Adrenal gland (tissue), 12 donors: ENCODE data around the gene SERINC2. TPM values are rescaled to one million over a fixed set of nuclear protein-coding genes. Genes with fewer than 3 reads are reported as not detected.
"Not testable (repeated sequence)": the region's sequence is repeated elsewhere in the genome, so short reads cannot be mapped to it uniquely, and the experiment has no call there.

Source experiments
- DNase-seq, 7 donors: peaks; one replicate each; pipeline ENCODE4 v3.0.0-alpha.2; 2019 to 2020
- H3K27ac ChIP-seq, 5 donors: fragments of 200-600 bp; sonication (generic) in 4 of 5; 1 replicate in 3 of 5; 2 replicates in 2 of 5; pipeline versions ENCODE4 v1.5.1 to v1.8.0; 2016 to 2020; ENCODE audit warnings: mild to moderate bottlenecking in 1 of 5
- H3K27me3 ChIP-seq: fragments of 200-600 bp; 2 replicates; pipeline ENCODE4 v1.8.0; 2021
- H3K36me3 ChIP-seq, 2 donors: fragments of 200-600 bp; replicated peaks in 1 of 2; 1 replicate in 1 of 2; 2 replicates in 1 of 2; pipeline versions ENCODE4 v1.5.1 to v1.8.0; 2018 to 2022
- H3K4me1 ChIP-seq, 2 donors: fragments of 200-600 bp; replicated peaks in 1 of 2; 1 replicate in 1 of 2; 2 replicates in 1 of 2; pipeline versions ENCODE4 v1.5.1 to v1.8.0; 2018 to 2021
- H3K4me3 ChIP-seq, 4 donors: fragments of 200-600 bp; sonication (generic) in 3 of 4; one replicate each; pipeline ENCODE4 v1.5.1; 2016 to 2018
- H3K9me3 ChIP-seq, 3 donors: fragments of 200-600 bp; sonication (generic) in 1 of 3; replicated peaks in 1 of 3; 1 replicate in 2 of 3; 2 replicates in 1 of 3; pipeline versions ENCODE4 v1.5.1 to v1.8.0; 2016 to 2021
- POLR2A ChIP-seq, 2 donors: fragments of 450-650 bp; IDR thresholded peaks; one replicate each; pipeline ENCODE4 v1.6.1; 2017; ENCODE audit warnings: antibody characterized with exemption in 2 of 2, mild to moderate bottlenecking in 2 of 2, moderate library complexity in 1 of 2
- WGBS, 4 donors: extraction: QIAGEN DNeasy Blood & Tissue Kit in 2 of 4; methylation state at CpG; one replicate each; pipeline versions ENCODE4 v1.1.5 to v1.1.7; 2013 to 2017; 5-methylcytosine and 5-hydroxymethylcytosine counted together
- intact Hi-C, 2 donors: fragments of 100-400 bp; cut with DNase I; formaldehyde crosslinking; loops; one replicate each; pipeline versions ENCODE4 v1.14.1 to v1.15.0; 2022 to 2023
- polyA plus RNA-seq, 3 donors: library from polyadenylated mRNA; stranded (reverse); fragments of 200-250 nt in 2 of 3; fragments of 350-450 nt in 1 of 3; fragmentation: Illumina TruSeq in 1 of 3; extraction: RNeasy Lipid Tissue Mini Kit (QIAGEN cat#74804) in 1 of 3; gene quantifications; one replicate each; pipeline ENCODE4 v1.2.3, GENCODE V29; 2013 to 2014
- total RNA-seq, 9 donors: library from RNA; depleted of rRNA in 4 of 9; stranded (reverse); fragments of >200 nt in 4 of 9; fragments of 120-200 nt in 1 of 9; fragmentation: NEBNext Ultra II Directional in 1 of 9; extraction: Animal tissue kit (Norgen Biotek cat#: 25700) in 1 of 9; gene quantifications; one replicate each; pipeline versions ENCODE4 v1.1.0 to v1.2.4, GENCODE V29; 2013 to 2023
- TF ChIP-seq, protein P1 (sequence below), 6 experiments: fragments of 450-650 bp in 4 of 6; fragments of 200-600 bp in 2 of 6; sonication (generic) in 1 of 6; IDR thresholded peaks; 1 replicate in 5 of 6; 2 replicates in 1 of 6; pipeline versions ENCODE4 v1.5.1 to v1.8.0; 2016 to 2021; ENCODE audit warnings: antibody characterized with exemption in 6 of 6, mild to moderate bottlenecking in 2 of 6, moderate library complexity in 1 of 6
- donor health status: healthy with polysubstance abuse.
- donor health status: Bipolar disorder and iron deficiency.
- donor health status: DM: yes; HTN: yes; CAD: no.
- donor health status: DM: no; HTN: no; CAD: no.
- donor health status: DM: no; HTN: no; CAD: no.
- donor health status: DM: yes; HTN: yes; CAD: no.

Gene SERINC2
- total and polyA plus RNA-seq, 12 donors, result 0.94 to 35.8 (median 19.2) TPM

DNA sequence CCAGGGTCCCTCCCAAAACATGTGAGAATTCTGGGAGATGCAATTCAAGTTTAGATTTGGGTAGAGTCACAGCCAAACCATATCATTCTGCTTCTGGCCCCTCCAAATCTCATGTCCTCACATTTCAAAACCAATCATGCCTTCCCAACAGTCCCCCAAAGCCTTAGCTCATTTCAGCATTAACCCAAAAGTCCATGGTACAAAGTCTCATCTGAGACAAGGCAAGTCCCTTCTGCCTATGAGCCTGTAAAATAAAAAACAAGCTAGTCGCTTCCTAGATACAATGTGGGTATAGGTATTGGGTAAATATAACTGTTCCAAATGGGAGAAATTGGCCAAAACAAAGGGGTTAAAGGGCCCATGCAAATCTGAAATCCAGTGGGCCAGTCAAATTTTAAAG, 59.7 kb downstream of the SERINC2 start:
- intact Hi-C loops, H3K27ac ChIP-seq, H3K4me3 ChIP-seq, DNase-seq, H3K36me3 ChIP-seq, H3K9me3 ChIP-seq, H3K4me1 ChIP-seq, H3K27me3 ChIP-seq: not testable (repeated sequence)
- WGBS, 4 donors, result 79 to 91% (median 88%) methylated on average over 1 of the region's 1 CpG

DNA sequence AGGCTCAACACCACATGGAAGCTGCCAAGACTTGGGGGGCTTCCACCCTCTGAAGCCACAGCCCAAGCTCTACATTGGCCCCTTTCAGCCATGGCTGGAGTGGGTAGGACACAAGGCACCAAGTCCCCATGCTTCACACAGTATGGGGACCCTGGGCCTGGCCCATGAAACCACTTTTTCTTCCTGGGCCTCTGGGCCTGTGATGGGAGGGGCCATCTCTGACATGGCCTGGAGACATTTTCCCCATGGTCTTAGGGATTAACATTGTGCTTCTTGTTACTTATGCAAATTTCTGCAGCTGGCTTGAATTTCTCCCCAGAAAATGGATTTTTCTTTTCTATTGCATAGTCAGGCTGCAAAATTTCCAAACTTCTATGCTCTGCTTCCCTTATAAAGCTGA, 60.5 kb downstream of the SERINC2 start:
- DNase-seq, H3K27ac ChIP-seq, H3K4me1 ChIP-seq, intact Hi-C loops, H3K27me3 ChIP-seq, H3K36me3 ChIP-seq, H3K9me3 ChIP-seq, H3K4me3 ChIP-seq: not testable (repeated sequence)

DNA sequence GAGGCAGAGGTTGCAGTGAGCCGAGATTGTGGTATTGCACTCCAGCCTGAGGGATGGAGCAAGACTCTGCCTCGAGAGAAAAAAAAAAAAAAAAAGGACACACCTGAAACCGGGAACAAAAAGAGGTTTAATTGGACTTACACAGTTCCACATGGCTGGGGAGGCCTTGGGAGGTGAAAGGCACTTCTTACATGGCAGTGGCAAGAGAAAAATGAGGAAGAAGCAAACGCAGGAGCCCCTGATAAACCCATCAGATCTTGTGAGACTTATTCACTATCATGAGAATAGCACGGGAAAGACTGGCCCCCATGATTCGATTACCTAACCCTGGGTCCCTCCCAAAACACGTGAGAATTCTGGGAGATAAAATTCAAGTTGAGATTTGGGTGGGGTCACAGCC, 61.6 kb downstream of the SERINC2 start:
- H3K27me3 ChIP-seq, DNase-seq, H3K9me3 ChIP-seq, H3K36me3 ChIP-seq, H3K27ac ChIP-seq, H3K4me3 ChIP-seq, intact Hi-C loops, H3K4me1 ChIP-seq: not testable (repeated sequence)
- 76 to 85% (median 81%) methylated on average over 7 of the region's 7 CpGs for WGBS, 4 donors

DNA sequence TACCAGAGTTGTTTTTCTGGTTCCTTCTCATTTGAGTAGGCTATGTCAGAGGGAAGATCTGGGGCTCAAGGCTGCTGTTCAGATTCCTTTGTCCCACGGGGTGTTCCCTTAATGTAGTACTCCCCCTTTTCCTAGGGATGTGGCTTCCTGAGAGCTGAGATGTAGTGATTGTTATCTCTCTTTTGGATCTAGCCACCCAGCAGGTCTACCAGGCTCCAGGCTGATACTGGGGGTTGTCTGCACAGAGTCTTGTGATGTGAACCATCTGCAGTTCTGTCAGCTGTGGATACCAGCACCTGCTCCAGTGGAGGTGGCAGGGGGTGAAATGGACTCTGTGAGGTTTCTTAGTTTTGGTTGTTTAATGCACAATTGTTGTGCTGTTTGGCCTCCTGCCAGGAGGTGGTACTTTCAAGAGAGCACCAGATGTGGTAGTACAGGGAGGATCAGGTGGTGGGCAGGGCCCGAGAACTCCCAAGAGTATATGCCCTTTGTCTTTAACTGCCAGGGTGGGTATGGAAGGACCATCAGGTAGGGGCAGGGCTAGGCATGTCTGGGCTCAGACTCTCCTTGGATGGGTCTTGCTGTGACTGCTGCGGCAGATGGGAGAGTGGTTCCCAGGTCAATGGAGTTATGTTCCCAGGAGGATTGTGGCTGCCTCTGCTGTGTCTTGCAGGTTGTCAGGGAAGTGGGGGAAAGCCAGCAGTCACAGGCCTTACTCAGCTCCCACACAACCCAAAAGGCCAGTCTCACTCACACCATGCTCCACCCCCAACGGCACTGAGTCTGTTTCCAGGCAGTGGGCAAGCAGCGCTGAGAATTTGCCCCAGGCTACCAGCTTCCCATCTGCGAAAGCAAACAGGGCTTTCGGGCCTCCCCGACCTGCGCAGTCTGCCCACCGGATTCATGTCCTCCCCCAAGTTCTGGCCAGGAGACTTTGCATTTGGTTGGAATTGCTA, 64.2 kb downstream of the SERINC2 start:
- Histone ChIP-seq H3K36me3 (no peaks in the 10 kb centered on the region), H3K9me3 (no peaks in the 10 kb centered on the region), H3K27ac (no peak overlapping the region), H3K27me3 (no peaks in the 10 kb centered on the region), H3K4me3 (no peak overlapping the region), H3K4me1 (no peaks in the 10 kb centered on the region)
- no peak for DNase-seq
- WGBS, 4 donors, result 76 to 88% (median 83%) methylated on average over 9 to 10 of the region's 10 CpGs
- TF ChIP-seq, protein P1, sequence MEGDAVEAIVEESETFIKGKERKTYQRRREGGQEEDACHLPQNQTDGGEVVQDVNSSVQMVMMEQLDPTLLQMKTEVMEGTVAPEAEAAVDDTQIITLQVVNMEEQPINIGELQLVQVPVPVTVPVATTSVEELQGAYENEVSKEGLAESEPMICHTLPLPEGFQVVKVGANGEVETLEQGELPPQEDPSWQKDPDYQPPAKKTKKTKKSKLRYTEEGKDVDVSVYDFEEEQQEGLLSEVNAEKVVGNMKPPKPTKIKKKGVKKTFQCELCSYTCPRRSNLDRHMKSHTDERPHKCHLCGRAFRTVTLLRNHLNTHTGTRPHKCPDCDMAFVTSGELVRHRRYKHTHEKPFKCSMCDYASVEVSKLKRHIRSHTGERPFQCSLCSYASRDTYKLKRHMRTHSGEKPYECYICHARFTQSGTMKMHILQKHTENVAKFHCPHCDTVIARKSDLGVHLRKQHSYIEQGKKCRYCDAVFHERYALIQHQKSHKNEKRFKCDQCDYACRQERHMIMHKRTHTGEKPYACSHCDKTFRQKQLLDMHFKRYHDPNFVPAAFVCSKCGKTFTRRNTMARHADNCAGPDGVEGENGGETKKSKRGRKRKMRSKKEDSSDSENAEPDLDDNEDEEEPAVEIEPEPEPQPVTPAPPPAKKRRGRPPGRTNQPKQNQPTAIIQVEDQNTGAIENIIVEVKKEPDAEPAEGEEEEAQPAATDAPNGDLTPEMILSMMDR (IDR thresholded peaks at IDR 0.05), result no peak
- TF ChIP-seq POLR2A (IDR thresholded peaks at IDR 0.05), result no peak
- intact Hi-C loops, result no loop called here

DNA sequence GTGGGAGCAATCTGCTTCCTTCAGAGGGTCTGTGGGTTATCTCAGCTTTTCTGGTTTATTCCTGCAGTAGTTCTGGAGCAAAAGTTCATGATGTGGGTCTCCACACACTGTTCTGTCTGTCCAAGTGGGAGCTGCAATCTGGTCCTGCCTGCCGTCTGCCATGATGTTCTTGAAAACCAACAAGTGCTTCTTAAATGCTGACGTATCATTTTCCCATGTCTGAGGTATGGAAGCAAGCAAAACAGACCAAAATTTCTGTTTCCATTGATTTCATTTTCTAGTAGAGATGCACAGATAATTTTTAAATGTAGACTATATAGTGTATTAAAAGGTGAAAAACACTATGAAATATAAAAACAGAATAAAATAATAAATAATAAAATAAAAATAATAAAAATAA, 65.2 kb downstream of the SERINC2 start:
- WGBS, 4 donors, result 84 to 91% (median 86%) methylated on average over 2 of the region's 2 CpGs

More for the DNA sequence above, 65.2 kb downstream of the SERINC2 start:
- H3K4me3 ChIP-seq, result no peak overlapping the region
- no peaks in the 10 kb centered on the region for H3K36me3 ChIP-seq
- no peak for DNase-seq
- H3K9me3 ChIP-seq, result no peaks in the 10 kb centered on the region
- no peaks in the 10 kb centered on the region for H3K4me1 ChIP-seq
- intact Hi-C loops, result no loop called here
- no peak for TF ChIP-seq POLR2A (IDR thresholded peaks at IDR 0.05)
- TF ChIP-seq, protein P1 (IDR thresholded peaks at IDR 0.05), result no peak
- no peaks in the 10 kb centered on the region for H3K27me3 ChIP-seq
- H3K27ac ChIP-seq, result no peak overlapping the region
